Left lobe of liver (tissue), 2 donors: Measurements from ENCODE around the gene NME8. TPM values are rescaled to one million over a fixed set of nuclear protein-coding genes. Genes with fewer than 3 reads are reported as not detected.

Experiments
- ATAC-seq: fragments of 200-7000 bp; cut with Tn5 transposase; one replicate; pipeline ENCODE4 v1.9.1; 2020; ENCODE audit warnings: mild to moderate bottlenecking, moderate library complexity
- DNase-seq: peaks from one replicate; pipeline ENCODE4 v3.0.0-alpha.2; 2020; ENCODE audit warnings: low spot score
- total RNA-seq: library from RNA; stranded (reverse); gene quantifications from one replicate; pipeline ENCODE4 v1.2.1, GENCODE V29; 2021
- donor health status: DM: no; HTN: no; CAD: no; lungs with moderate emphysema.
- donor health status: DM: no; HTN: yes; CAD: no.

The NME8 gene
- total RNA-seq, 1 donor from 2014 or later: not detected

GRCh38 chr7:37899712-37900247 lies 51.4 kb downstream of the NME8 start:
- DNase-seq (no peak), ATAC-seq (no peak)

GRCh38 chr7:37901236-37901827 lies 52.9 kb downstream of the NME8 start:
- ATAC-seq (peak; percentile 83), DNase-seq (no peak)

- no peak for DNase-seq
- ATAC-seq: peak; percentile 89
Observed at GRCh38 chr7:37901890-37902524, 53.6 kb downstream of the NME8 start.

- DNase-seq: no peak
- no peak for ATAC-seq
Observed at GRCh38 chr7:37908221-37908788, 59.9 kb downstream of the NME8 start.

- ATAC-seq: no peak
Observed at GRCh38 chr7:37912756-37913155, 64.4 kb downstream of the NME8 start.

DNA sequence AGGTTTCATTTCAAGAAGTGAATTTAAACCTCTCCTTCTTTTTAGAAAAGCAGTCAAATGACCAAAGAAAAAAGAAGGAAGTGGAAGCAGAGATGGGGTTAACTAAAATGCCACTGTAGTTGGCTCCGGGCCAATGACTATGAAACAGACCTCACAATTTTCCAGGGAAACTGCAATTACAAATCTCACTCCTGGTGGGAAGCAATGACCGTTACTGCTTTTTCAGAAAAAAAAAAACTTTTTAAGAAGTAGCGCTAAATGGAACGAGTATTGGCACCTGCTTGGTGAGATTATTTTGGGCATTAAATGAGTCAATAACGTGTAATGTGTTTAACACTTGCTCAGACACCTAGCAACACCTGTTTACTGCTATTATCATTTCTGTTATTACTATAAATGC lies 67.0 kb downstream of the NME8 start:
- ATAC-seq (no peak), DNase-seq (no peak)

More at GRCh38 chr7:37912756-37913155, 64.4 kb downstream of the NME8 start:
- no peak for DNase-seq

- DNase-seq: no peak
- no peak for ATAC-seq
Observed at GRCh38 chr7:37916017-37916672, 67.7 kb downstream of the NME8 start.

GRCh38 chr7:37916673-37917660 lies 68.6 kb downstream of the NME8 start, which contains the start of gene SFRP4:
TSS of gene SFRP4 (minus strand) at chr7:37916817. CDS start at chr7:37916537, 280 bp downstream.
- ATAC-seq: peak; percentile 61
- DNase-seq: peak; percentile 47

- no peak for ATAC-seq
- no peak for DNase-seq
Observed at GRCh38 chr7:37918526-37918925, 70.1 kb downstream of the NME8 start.

DNA sequence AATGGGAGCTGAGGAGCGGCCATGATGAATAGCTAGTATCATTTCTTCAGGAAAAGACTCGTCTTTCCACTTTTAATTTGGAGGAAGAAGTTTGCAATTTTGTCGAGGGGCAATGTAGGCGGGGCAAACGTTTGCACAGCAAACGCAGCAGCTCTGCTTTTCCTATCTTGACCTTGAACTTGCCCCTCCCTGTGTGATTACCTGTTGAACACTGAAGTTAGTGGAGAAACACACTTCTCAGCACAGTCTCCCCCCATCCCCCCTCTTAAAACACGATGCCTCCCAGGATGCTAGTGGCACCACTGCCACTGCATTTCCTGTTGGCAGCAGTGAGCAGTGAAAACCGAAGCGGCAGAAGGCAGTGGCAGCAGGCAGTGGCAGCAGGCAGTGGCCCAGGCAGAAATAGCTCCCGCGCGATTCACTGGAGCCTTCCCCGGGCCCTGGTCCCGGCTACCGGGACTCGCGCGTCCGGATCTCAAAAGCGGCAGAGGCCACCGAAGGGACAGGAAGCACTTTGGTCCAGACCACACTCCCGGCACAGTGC lies 72.0 kb downstream of the NME8 start, which contains the start of gene EPDR1:
EPDR1 (plus strand) TSS at position 336 of the 544 bp plus-strand sequence. CDS start 300 bp downstream, outside the sequence.
- peak; percentile 80 for ATAC-seq

DNA sequence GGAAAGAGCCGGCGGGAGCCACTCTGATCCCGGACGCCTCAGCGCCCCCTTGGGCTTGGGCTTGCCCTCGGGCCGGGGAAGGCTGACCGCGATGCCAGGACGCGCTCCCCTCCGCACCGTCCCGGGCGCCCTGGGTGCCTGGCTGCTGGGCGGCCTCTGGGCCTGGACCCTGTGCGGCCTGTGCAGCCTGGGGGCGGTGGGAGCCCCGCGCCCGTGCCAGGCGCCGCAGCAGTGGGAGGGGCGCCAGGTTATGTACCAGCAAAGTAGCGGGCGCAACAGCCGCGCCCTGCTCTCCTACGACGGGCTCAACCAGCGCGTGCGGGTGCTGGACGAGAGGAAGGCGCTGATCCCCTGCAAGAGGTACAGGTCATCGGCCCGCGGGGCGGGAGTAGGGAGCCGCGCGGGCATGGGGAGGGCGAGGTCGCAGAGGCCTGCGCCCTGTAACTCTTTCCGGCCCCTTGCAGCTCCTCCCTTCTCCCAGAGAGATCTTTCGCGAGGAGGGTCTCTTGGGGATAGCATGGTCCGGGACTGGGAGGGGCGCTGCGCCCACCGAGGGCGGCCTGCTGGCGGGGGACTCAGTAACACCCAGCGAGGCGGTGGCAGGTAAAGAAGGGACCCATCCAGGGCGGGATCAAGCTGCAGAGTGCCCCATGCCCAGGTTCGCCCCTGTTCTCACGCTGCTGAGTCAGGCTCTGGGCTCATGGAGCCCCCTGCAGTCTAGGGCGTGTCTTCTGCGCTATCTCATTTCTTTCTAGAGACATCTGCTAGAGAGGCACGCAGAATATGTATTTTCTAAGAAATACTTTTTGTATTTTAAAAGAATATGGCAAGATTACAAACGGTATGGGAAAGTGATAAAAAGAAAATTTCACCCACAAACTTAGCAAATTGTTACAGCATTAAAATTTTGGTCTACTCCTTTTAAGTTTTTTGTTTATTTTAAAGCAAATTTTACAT lies 72.7 kb downstream of the NME8 start:
- peak; percentile 83 for ATAC-seq

More for the DNA sequence above, 72.0 kb downstream of the NME8 start, which contains the start of gene EPDR1:
- DNase-seq: peak; percentile 72

GRCh38 chr7:37921876-37922275 lies 73.5 kb downstream of the NME8 start:
- DNase-seq: no peak
- no peak for ATAC-seq

More for the DNA sequence above, 72.7 kb downstream of the NME8 start:
- peak; percentile 73 for DNase-seq

DNA sequence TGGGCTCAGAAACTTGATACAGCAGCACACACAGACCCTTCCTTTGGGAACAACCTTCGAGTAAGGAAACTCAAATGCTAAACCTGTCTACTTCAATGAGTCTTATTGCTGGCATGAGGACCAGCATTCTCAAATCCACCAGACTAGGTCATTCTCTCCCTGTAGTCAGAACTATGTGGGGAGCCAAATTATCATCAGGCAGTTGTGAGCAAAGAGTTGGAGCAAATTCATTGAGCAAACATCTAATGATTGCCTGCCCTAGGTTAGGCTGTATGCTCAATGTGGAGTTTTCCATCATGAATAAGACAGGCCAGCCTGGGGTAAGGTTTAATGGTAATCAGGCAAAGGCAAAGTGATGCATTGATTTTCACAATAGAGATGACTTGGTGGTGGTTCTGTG lies 75.6 kb downstream of the NME8 start:
- no peak for DNase-seq
- no peak for ATAC-seq

GRCh38 chr7:37924491-37925041 lies 76.2 kb downstream of the NME8 start:
- ATAC-seq: no peak
- no peak for DNase-seq

DNA sequence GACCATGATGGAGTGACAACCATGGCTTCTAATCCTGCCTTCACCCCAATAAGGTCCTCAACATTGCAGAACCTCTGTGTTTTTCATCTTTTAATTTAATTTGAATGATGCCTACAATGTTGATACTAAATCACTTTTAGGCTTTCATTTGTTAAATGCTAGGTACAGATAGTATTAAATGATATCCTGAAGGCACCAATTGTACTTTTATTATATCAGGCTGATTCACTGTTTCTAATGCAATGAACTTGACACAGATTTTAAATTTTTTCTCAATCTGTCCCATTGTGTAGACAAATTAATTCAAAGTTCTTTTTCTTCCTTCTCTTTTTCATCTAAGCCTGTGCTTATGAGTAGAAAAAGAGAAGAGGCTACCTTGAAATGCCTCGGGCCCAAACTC lies 77.2 kb downstream of the NME8 start:
- DNase-seq: no peak
- no peak for ATAC-seq

DNA sequence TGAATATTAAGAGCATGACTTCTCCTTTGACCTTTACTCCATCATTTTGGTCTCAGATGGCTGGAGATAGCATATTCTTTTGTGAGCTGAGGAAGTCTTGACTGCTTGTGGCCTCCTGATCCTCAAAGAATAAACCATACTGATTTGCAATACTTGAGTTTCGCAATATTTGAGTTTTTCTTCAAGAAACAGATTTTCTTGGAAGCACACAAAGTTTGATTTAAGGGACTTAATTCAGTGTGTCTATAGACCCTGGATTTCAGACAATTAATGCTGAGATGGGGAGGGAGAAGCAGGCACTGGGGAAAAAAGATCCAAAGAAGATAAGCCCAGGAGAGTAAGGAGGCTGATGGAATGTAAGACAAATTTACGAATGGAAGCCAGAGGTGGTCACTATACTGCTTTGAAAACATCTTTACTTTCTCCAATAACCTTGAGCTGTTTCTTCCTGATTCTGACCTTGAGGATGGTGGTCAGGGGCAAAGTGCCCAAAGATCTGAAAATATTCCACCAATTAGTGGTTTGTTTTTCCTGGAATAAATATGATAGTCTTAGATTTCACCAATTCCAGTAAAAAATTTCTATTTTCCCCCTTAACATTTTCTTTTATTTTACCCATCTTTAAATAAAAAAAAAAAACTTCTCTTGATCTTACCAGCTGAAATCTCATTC lies 79.5 kb downstream of the NME8 start:
- no peak for ATAC-seq
- no peak for DNase-seq

GRCh38 chr7:37928878-37929277 lies 80.5 kb downstream of the NME8 start:
- no peak for ATAC-seq
- DNase-seq: no peak
